GM18951 (cell line): ENCODE measurements around the gene ARRDC2.

Source experiments
- POLR2A ChIP-seq: IDR thresholded peaks from 4 replicates; pipeline ENCODE4 v1.6.1; 2011; ENCODE audit warnings: mild to moderate bottlenecking; ENCODE audit not compliant: insufficient read length, insufficient read depth; ENCODE audit errors: extremely low read depth
- in situ Hi-C: fragments of 300-500 bp; cut with MboI; formaldehyde crosslinking; loops from one replicate; pipeline ENCODE4 v1.12.0; 2022; ENCODE audit warnings: low sequenced_read_pairs, mixed read lengths, inconsistent platforms; ENCODE audit not compliant: unreplicated experiment

ARRDC2 gene

GRCh38 chr19:18045307-18046050 is 37.5 kb downstream of the ARRDC2 start:
- in situ Hi-C loops: no loop called here
- TF ChIP-seq POLR2A: no peak

- no peak for TF ChIP-seq POLR2A
- in situ Hi-C loops: no loop called here
Measured at GRCh38 chr19:18046059-18046718, 38.2 kb downstream of the ARRDC2 start.

GRCh38 chr19:18049385-18049784 is 41.4 kb downstream of the ARRDC2 start:
- in situ Hi-C loops: no loop called here
- no peak for TF ChIP-seq POLR2A

GRCh38 chr19:18051887-18052286 is 43.9 kb downstream of the ARRDC2 start:
- no peak for TF ChIP-seq POLR2A
- in situ Hi-C loops: loop anchor here (25.0 kb wide), 1 partner anchor 115 kb away; the partner anchor contains the start of gene CCDC124

GRCh38 chr19:18053576-18054219 is 45.7 kb downstream of the ARRDC2 start:
- in situ Hi-C loops: loop anchor here (25.0 kb wide), 1 partner anchor 116 kb away; the partner anchor contains the start of gene CCDC124
- TF ChIP-seq POLR2A: no peak

GRCh38 chr19:18055967-18056366 is 48.0 kb downstream of the ARRDC2 start:
- no peak for TF ChIP-seq POLR2A
- in situ Hi-C loops: loop anchor here (5.0 to 25.0 kb wide), 2 partner anchors 49 to 119 kb away; partner anchors contain the start of genes ARRDC2 and CCDC124

- in situ Hi-C loops: loop anchor here (5.0 to 25.0 kb wide), 2 partner anchors 50 to 120 kb away; partner anchors contain the start of genes ARRDC2 and CCDC124
Measured at GRCh38 chr19:18057557-18057956, 49.6 kb downstream of the ARRDC2 start.

GRCh38 chr19:18058208-18059009 is 50.4 kb downstream of the ARRDC2 start:
- in situ Hi-C loops: loop anchor here (5.0 to 25.0 kb wide), 2 partner anchors 51 to 121 kb away; partner anchors contain the start of genes ARRDC2 and CCDC124
- TF ChIP-seq POLR2A: no peak

More at GRCh38 chr19:18057557-18057956, 49.6 kb downstream of the ARRDC2 start:
- TF ChIP-seq POLR2A: no peak

- in situ Hi-C loops: loop anchor here (5.0 to 25.0 kb wide), 2 partner anchors 52 to 122 kb away; partner anchors contain the start of genes ARRDC2 and CCDC124
- TF ChIP-seq POLR2A: no peak
Measured at GRCh38 chr19:18059297-18059696, 51.3 kb downstream of the ARRDC2 start.

GRCh38 chr19:18059902-18060301 is 51.9 kb downstream of the ARRDC2 start:
- in situ Hi-C loops: loop anchor here (5.0 to 25.0 kb wide), 2 partner anchors 53 to 123 kb away; partner anchors contain the start of genes ARRDC2 and CCDC124
- no peak for TF ChIP-seq POLR2A

- no peak for TF ChIP-seq POLR2A
- in situ Hi-C loops: loop anchor here (25.0 kb wide), 1 partner anchor 123 kb away; the partner anchor contains the start of gene CCDC124
Measured at GRCh38 chr19:18060472-18060871, 52.5 kb downstream of the ARRDC2 start.

- no peak for TF ChIP-seq POLR2A
- in situ Hi-C loops: loop anchor here (25.0 kb wide), 1 partner anchor 125 kb away; the partner anchor contains the start of gene CCDC124
Measured at GRCh38 chr19:18062028-18062427, 54.1 kb downstream of the ARRDC2 start.
